GM21423 (cell line): Measurements from ENCODE around the gene STAB1.
"Not testable (repeated sequence)": the region's sequence is repeated elsewhere in the genome, so short reads cannot be mapped to it uniquely, and the experiment has no call there.

Experiments
- ATAC-seq: cut with Tn5 transposase; IDR thresholded peaks from one replicate; pipeline ENCODE4 v1.9.1; 2021; ENCODE audit warnings: mild to moderate bottlenecking, moderate library complexity; ENCODE audit not compliant: unreplicated experiment

The STAB1 gene

GRCh38 chr3:52521881-52522650 lies 26.9 kb downstream of the STAB1 start:
- ATAC-seq: no peak

- ATAC-seq: no peak
Measured at GRCh38 chr3:52522651-52523251, 27.6 kb downstream of the STAB1 start.

- ATAC-seq: no peak
Measured at GRCh38 chr3:52523386-52524257, 28.5 kb downstream of the STAB1 start.

GRCh38 chr3:52524258-52524751 lies 29.2 kb downstream of the STAB1 start:
- no peak for ATAC-seq

GRCh38 chr3:52524752-52525679 lies 29.9 kb downstream of the STAB1 start:
- ATAC-seq: no peak

GRCh38 chr3:52525680-52526561 lies 30.8 kb downstream of the STAB1 start:
- ATAC-seq: no peak

- ATAC-seq: not testable (repeated sequence)
Measured at GRCh38 chr3:52526671-52527038, 31.5 kb downstream of the STAB1 start.

GRCh38 chr3:52527039-52527731 lies 32.0 kb downstream of the STAB1 start:
- no peak for ATAC-seq

GRCh38 chr3:52527732-52528585 lies 32.8 kb downstream of the STAB1 start:
- ATAC-seq: no peak

GRCh38 chr3:52528586-52529375 lies 33.6 kb downstream of the STAB1 start:
- no peak for ATAC-seq

GRCh38 chr3:52529376-52530333 lies 34.5 kb downstream of the STAB1 start:
- ATAC-seq: no peak

GRCh38 chr3:52530918-52531826 lies 36.0 kb downstream of the STAB1 start:
- ATAC-seq: no peak

- ATAC-seq: no peak
Measured at GRCh38 chr3:52531860-52532516, 36.9 kb downstream of the STAB1 start.

GRCh38 chr3:52532517-52532837 lies 37.3 kb downstream of the STAB1 start:
- ATAC-seq: no peak
